NCI-H2171 (cell line): ENCODE measurements around the gene AKT1S1.
"Not testable (repeated sequence)": the region's sequence is repeated elsewhere in the genome, so short reads cannot be mapped to it uniquely, and the experiment has no call there.

Source experiments
- DNase-seq: peaks from one replicate; lab custom pipeline; 2025; lab: John Stamatoyannopoulos, UW

AKT1S1 gene

DNA sequence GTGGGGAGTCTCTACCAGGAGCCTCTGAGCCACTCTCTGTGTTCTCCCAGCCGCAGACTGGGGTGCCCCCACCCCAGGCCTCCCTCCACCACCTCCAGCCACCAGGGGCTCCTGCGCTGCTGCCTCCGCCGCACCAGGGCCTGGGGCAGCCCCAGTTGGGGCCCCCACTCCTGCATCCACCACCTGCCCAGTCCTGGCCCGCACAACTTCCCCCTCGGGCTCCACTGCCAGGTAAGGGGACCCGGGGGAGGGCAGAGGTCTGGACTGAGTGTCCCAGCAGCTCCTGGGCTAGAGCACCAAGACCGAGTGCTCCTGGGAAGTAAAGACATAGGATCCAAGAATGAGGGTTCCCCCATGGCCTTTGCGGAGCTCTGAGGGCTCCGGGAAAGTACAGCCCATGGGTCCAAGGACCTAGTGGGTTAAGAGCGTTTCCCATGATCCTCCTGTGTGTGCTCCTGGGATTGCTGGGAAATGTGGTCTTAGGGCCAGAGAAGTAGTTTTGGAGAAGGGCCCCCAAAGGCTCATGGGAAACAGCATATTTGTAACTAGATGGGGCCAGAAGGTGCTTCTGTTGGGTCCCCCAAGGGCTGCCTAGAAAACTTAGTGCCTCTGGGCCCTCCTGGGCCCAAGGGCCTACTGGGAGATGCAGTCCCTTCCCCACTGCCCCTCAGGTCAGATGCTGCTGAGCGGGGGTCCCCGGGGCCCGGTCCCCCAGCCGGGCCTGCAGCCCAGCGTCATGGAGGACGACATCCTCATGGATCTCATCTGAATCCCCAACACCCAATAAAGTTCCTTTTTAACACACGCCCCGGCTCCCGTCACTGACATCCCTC lies 40.8 kb downstream of the AKT1S1 start:
- DNase-seq: no peak

DNA sequence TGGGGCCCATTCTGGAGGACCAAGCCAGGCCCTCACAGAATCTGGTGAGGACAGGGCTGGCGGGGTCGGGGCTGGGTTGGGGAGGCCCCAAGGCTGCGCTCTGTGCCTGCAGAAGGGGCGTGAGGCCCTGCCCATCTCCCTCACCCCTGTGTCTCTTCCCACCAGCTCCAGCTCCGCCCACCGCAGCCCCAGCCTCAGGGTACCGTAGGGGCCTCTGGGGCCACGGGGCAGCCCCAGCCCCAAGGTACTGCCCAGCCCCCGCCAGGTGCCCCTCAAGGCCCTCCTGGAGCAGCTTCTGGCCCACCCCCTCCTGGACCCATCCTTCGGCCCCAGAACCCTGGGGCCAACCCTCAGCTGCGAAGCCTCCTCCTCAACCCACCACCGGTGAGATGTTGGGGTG lies 41.6 kb downstream of the AKT1S1 start:
- no peak for DNase-seq

DNA sequence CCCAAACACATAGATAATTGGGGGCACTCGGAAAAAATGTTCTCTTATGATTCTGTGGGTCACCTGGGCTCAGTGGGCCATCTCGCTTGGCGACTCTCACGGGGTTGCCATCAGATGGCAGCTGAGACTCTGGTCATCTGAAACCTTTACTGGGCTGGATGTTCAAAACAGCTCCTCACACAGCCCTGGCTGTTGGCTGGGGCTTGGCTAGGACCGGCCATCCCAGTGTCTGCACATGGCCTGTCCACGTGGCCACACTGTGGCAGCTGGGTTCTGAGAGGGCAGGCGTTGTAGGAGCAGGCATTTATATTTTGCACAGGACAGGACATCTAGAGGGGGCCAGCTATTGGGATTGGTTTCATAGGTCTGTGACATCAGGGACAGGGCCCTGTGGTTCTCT lies 43.6 kb downstream of the AKT1S1 start:
- no peak for DNase-seq

DNA sequence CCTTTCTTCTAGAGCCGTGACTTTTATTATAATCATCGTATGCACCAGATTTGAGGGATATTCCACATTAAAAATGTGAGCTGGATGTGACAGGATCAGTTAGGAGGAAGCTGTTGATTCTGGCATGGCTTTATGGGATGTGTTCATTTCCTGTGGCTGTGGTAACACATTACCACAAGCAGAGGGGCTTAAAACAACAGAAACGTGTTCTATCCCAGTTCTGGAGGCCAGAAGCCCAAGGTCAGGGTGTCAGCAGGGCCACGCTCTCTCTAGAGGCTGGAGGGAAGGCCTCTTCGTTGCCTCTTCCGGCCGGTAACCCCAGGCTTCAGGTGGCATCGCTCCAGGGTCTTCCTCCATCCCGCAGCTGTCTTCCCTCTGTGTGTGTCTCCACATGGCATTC lies 44.6 kb downstream of the AKT1S1 start:
- no peak for DNase-seq

DNA sequence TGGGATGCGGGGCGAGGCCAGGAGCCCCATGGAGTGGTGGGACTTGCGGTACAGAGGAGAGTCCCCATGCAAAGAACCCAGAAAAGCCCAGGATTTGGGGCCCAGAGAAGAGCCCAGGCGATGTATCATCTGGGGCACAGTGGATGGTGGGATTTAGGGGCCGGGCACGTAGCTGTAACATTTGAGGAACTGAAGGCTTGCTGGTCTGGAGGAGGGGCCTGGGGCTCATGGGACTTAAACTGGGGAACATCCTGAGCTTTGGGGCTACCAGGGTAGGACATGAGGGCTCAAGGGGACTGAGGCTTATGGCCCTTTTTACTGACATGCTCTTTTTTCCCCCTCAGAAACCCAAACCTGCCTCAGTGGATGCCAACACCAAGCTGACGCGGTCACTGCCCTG lies 45.6 kb downstream of the AKT1S1 start:
- DNase-seq: no peak

DNA sequence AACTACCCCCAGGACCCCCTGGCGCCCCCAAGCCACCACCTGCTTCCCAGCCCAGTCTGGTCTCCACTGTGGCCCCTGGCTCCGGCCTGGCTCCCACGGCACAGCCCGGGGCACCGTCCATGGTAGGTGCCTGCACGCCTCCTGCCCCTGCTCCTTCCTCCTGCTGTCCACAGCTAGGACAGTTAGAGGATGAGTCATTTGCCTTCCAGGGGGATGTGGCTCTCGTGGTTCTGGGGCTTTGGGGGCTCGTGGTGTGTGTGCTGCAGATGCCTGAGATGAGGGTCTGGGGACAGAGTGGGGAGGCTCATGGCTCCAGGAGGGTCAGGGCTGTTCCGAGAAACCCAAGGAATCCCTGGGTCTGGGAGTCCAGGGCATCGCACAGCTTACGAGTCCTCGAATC lies 46.4 kb downstream of the AKT1S1 start:
- DNase-seq: no peak

DNA sequence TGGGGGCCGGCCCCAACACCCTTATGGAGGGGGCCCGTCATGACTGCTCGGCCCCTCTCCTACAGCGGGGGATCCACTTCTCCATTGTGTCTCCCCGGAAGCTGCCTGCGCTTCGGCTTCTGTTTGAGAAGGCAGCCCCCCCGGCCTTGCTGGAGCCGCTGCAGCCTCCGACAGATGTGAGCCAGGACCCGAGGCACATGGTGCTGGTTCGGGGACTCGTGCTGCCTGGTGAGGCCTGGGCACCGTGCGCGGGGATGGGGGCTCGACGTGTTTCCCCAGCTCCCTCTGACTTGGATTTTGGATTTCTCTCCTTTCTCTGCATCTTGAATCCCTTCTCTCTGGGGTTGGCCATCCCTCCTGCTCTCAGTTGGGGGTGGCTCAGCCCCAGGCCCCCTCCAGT lies 47.4 kb downstream of the AKT1S1 start:
- DNase-seq: no peak

DNA sequence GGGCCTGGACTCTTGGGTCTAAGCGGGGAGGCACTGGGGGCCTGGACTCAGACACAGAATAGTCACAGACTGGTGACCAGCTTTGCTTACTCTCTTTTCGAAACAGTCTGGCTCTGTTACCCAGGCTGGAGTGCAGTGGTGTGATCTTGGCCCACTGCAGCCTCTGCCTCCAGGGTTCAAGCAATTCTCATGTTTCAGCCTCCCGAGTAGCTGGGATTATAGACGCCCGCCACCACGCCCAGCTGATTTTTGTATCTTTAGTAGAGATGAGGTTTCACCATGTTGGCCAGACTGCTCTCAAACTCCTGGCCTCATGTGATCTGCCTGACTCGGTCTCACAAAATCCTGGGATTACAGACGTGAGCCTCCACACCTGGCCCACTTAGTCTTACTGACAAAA lies 48.0 kb downstream of the AKT1S1 start:
- no peak for DNase-seq

DNA sequence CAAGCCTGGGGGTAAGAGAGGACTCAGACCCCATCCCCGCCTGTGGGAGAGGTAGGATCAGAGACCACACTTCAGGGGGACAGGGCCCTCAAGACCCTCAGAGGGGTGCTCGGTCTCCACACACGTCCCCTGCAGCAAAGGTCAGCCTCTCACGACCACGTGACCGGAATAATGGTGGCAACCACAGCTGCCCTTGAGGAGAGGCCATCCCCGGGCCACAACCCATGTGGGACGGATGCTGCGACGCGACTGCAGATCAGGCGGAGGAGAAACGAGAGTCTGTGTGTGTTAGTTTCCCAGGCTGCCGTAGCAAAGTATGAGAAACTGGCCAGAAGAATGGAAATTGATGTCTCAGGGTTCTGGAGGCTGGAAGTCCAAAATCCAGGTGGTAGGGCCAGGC lies 50.1 kb downstream of the AKT1S1 start:
- DNase-seq: no peak

DNA sequence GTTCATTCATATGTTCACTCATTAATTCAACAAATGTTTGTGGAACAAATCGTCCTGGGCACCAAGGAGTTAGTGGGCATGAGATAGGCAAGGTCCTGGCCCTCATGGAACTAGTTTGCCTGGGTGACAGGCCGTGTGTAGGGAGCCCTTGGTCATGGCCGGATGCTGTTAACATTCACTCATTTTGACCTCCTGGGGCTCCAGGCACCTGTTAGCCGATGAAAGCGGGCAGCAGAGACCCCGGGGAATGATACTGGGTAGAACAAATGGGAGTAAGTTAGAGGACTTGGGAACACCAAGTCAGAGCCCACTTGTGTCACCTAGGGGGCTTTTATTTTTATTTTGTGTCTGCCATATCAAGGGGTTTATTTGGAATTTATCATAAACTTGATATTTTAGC lies 52.5 kb downstream of the AKT1S1 start:
- no peak for DNase-seq

DNA sequence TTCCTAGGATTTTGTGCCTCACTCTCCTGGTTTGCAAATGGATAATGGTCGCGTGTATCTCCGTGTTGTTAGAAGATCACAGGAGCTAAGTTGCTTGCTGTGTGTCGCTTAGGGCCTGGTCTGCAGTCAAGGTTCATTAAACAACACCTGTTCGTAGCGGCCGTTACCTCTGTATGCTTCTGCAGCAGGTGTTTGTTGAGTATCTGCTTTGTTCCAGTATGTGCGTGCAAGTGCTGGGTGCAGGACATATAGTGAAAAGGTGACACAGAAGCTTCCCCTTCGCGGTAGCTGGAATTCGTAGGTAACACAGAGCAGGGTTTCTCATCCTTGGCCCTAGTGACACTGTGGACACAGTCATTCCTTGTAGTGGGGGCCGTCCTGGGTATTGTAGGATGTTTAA lies 53.7 kb downstream of the AKT1S1 start:
- DNase-seq: no peak

DNA sequence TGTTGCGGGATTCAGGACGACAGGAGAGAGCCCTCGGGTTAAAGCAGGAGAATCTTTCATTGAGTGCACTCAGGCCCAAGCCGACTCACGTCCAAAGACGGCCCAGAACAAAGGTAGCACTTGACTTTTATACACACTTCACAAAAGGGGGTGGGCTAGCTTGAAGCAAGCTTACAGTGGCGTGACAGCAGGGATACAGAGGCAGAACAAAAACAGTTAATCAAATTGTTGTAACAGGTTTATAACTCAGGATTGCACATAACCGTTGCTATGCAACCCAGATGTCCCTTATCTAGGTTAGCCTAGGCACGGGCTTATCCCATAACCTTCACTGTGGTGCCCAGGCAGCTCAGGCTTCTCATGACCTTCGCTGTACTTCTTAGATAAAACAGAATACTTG lies 57.0 kb downstream of the AKT1S1 start:
- no peak for DNase-seq

DNA sequence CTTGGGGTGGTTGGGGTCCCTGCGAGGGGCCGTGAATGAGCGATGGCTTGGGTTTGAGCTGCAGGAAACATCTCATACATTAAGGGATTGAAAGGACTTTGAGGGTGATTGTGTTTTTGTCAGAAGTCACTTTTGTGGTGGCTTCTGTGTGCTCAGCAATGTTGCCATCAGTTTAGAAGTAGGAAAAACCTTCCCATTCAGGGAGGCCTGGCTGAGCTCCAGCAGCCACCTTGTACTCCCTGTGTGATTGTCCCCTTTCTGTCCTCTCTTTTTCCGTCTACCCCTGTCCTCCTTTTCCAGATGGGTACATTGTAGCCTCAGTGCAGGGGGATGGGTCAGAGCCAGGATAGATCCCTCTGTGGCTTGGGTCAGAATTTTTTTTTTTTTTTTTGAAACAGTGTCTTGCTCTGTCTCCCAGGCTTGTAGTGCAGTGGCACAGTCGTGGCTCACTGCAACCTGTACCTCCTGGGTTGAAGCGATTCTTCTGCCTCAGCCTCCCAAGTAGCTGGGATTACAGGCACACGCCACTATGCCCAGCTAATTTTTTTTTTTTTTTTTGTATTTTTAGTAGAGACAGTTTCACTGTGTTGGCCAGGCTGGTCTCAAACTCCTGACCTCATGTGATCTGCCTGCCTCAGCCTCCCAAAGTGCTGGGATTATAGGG lies 57.6 kb downstream of the AKT1S1 start:
- DNase-seq: not testable (repeated sequence)
